GM18909 (cell line): ENCODE measurements around the gene AKAP17A.
"Not testable (repeated sequence)": the region's sequence is repeated elsewhere in the genome, so short reads cannot be mapped to it uniquely, and the experiment has no call there.

ENCODE experiments used
- ATAC-seq: cut with Tn5 transposase; IDR thresholded peaks from one replicate; pipeline ENCODE4 v1.9.1; 2021; ENCODE audit warnings: mild to moderate bottlenecking; ENCODE audit not compliant: unreplicated experiment, poor library complexity

AKAP17A gene

GRCh38 chrX:1591102-1591862 lies at the start of gene AKAP17A:
Gene AKAP17A, plus strand, starts transcription at chrX:1591604. Its CDS starts 1,859 bp downstream, at chrX:1593463.
- peak; percentile 87 for ATAC-seq

GRCh38 chrX:1542994-1543725 lies 48.2 kb upstream of the AKAP17A start:
- ATAC-seq = no peak

GRCh38 chrX:1545776-1546408 lies 45.5 kb upstream of the AKAP17A start:
- ATAC-seq = no peak

GRCh38 chrX:1546691-1547251 lies 44.6 kb upstream of the AKAP17A start:
- ATAC-seq = no peak

GRCh38 chrX:1551959-1552546 lies 39.4 kb upstream of the AKAP17A start:
- ATAC-seq = no peak

- no peak for ATAC-seq
Measured at GRCh38 chrX:1554469-1555210, 36.8 kb upstream of the AKAP17A start.

- no peak for ATAC-seq
Measured at GRCh38 chrX:1555370-1555769, 36.0 kb upstream of the AKAP17A start.

- ATAC-seq = not testable (repeated sequence)
Measured at GRCh38 chrX:1557442-1557841, 34.0 kb upstream of the AKAP17A start.

GRCh38 chrX:1558761-1559468 lies 32.5 kb upstream of the AKAP17A start:
- ATAC-seq = no peak

- no peak for ATAC-seq
Measured at GRCh38 chrX:1561164-1561563, 30.2 kb upstream of the AKAP17A start.

- not testable (repeated sequence) for ATAC-seq
Measured at GRCh38 chrX:1564077-1564476, 27.3 kb upstream of the AKAP17A start.

GRCh38 chrX:1564750-1565683 lies 26.4 kb upstream of the AKAP17A start:
- no peak for ATAC-seq

- not testable (repeated sequence) for ATAC-seq
Measured at GRCh38 chrX:1574181-1574580, 17.2 kb upstream of the AKAP17A start.

- no peak for ATAC-seq
Measured at GRCh38 chrX:1576201-1576992, 15.0 kb upstream of the AKAP17A start.

- no peak for ATAC-seq
Measured at GRCh38 chrX:1577845-1578244, 13.6 kb upstream of the AKAP17A start.

GRCh38 chrX:1578511-1579173 lies 12.8 kb upstream of the AKAP17A start:
- ATAC-seq = no peak

- ATAC-seq = no peak
Measured at GRCh38 chrX:1581132-1581531, 10.3 kb upstream of the AKAP17A start.
